Measurements from ENCODE around the gene ENC1.

- TF ChIP-seq POLR2A (IDR thresholded peaks at IDR 0.05; ENCODE audit: low read length) (no peak), GATA1 (IDR thresholded peaks at IDR 0.05; ENCODE audit: low read depth, low read length) (no peak)
Measured at GRCh38 chr5:74582853-74583252, 57.7 kb downstream of the ENC1 start.
